Subcutaneous abdominal adipose tissue (tissue), 5 donors: ENCODE results near the gene GNAS.
"Not testable (repeated sequence)": the region's sequence is repeated elsewhere in the genome, so short reads cannot be mapped to it uniquely, and the experiment has no call there.

Experiments
- H3K27ac ChIP-seq: one replicate; pipeline ENCODE4 v1.7.0; 2013; ENCODE audit warnings: low read depth, mild to moderate bottlenecking, inconsistent platforms, low read length, moderate library complexity
- H3K27me3 ChIP-seq, 5 donors: one replicate each; pipeline ENCODE4 v1.7.0; 2013; ENCODE audit warnings: low read length in 5 of 5, inconsistent platforms in 1 of 5; ENCODE audit not compliant: control insufficient read depth in 5 of 5, insufficient read depth in 4 of 5
- H3K36me3 ChIP-seq, 5 donors: one replicate each; pipeline ENCODE4 v1.7.0; 2013; ENCODE audit warnings: low read length in 5 of 5; ENCODE audit not compliant: control insufficient read depth in 5 of 5, insufficient read depth in 5 of 5
- H3K4me1 ChIP-seq, 5 donors: one replicate each; pipeline ENCODE4 v1.7.0; 2013; ENCODE audit warnings: low read length in 5 of 5, mild to moderate bottlenecking in 3 of 5, moderate library complexity in 1 of 5; ENCODE audit not compliant: control insufficient read depth in 5 of 5, insufficient read depth in 5 of 5
- H3K4me3 ChIP-seq, 5 donors: one replicate each; pipeline ENCODE4 v1.7.0; 2013; ENCODE audit warnings: low read length in 5 of 5, low read depth in 1 of 5
- H3K9ac ChIP-seq, 5 donors: one replicate each; pipeline ENCODE4 v1.7.0; 2013; ENCODE audit warnings: low read length in 5 of 5, mild to moderate bottlenecking in 4 of 5, moderate library complexity in 3 of 5
- H3K9me3 ChIP-seq, 5 donors: one replicate each; pipeline ENCODE4 v1.7.0; 2013; ENCODE audit warnings: low read length in 5 of 5; ENCODE audit not compliant: control insufficient read depth in 5 of 5
- donor health status: healthy.
- donor health status: healthy.
- donor health status: healthy.
- donor health status: healthy.
- donor health status: healthy.

The GNAS gene

GRCh38 chr20:58816051-58816450 is 36.5 kb upstream of the GNAS start:
- Histone ChIP-seq H3K27me3 (peaks cover 3 to 19% (median 9%) of the 10 kb centered on the region in 5 donors), H3K9me3 (peaks cover 0 to 2% (median 0%) of the 10 kb centered on the region in 5 donors), H3K4me3 (no peak overlapping the region), H3K27ac (no peak overlapping the region), H3K36me3 (no peaks in the 10 kb centered on the region), H3K9ac (no peak overlapping the region), H3K4me1 (no peaks in the 10 kb centered on the region)

GRCh38 chr20:58816957-58817651 is 35.4 kb upstream of the GNAS start:
- H3K36me3 ChIP-seq, result no peaks in the 10 kb centered on the region
- H3K4me1 ChIP-seq, result no peaks in the 10 kb centered on the region
- H3K27ac ChIP-seq, result no peak overlapping the region
- H3K4me3 ChIP-seq, result no peak overlapping the region
- peaks cover 3 to 16% (median 5%) of the 10 kb centered on the region in 5 donors for H3K27me3 ChIP-seq
- no peak overlapping the region for H3K9ac ChIP-seq
- H3K9me3 ChIP-seq, result peaks cover 0 to 2% (median 0%) of the 10 kb centered on the region in 5 donors

GRCh38 chr20:58817748-58818147 is 34.8 kb upstream of the GNAS start:
- Histone ChIP-seq H3K4me1 (no peaks in the 10 kb centered on the region), H3K4me3 (no peak overlapping the region), H3K27ac (no peak overlapping the region), H3K27me3 (peaks cover 0 to 13% (median 3%) of the 10 kb centered on the region in 5 donors), H3K36me3 (no peaks in the 10 kb centered on the region), H3K9ac (no peak overlapping the region), H3K9me3 (no peaks in the 10 kb centered on the region)

GRCh38 chr20:58818586-58819285 is 33.8 kb upstream of the GNAS start:
- Histone ChIP-seq H3K27ac (no peak overlapping the region), H3K36me3 (no peaks in the 10 kb centered on the region), H3K9me3 (no peaks in the 10 kb centered on the region), H3K4me3 (no peak overlapping the region), H3K9ac (no peak overlapping the region), H3K27me3 (peaks cover 0 to 8% (median 3%) of the 10 kb centered on the region in 5 donors), H3K4me1 (no peaks in the 10 kb centered on the region)

- no peaks in the 10 kb centered on the region for H3K4me1 ChIP-seq
- H3K36me3 ChIP-seq, result no peaks in the 10 kb centered on the region
- H3K27me3 ChIP-seq, result peaks cover 0 to 8% (median 3%) of the 10 kb centered on the region in 5 donors
- no peak overlapping the region for H3K9ac ChIP-seq
- H3K4me3 ChIP-seq, result no peak overlapping the region
- H3K9me3 ChIP-seq, result no peaks in the 10 kb centered on the region
- no peak overlapping the region for H3K27ac ChIP-seq
These were observed 32.6 kb upstream of the GNAS start for GRCh38 chr20:58819921-58820320.

GRCh38 chr20:58820515-58820914 is 32.0 kb upstream of the GNAS start:
- H3K9me3 ChIP-seq, H3K4me1 ChIP-seq, H3K27me3 ChIP-seq, H3K9ac ChIP-seq, H3K4me3 ChIP-seq, H3K36me3 ChIP-seq, H3K27ac ChIP-seq: not testable (repeated sequence)

GRCh38 chr20:58822149-58822548 is 30.4 kb upstream of the GNAS start:
- no peak overlapping the region for H3K27ac ChIP-seq
- no peaks in the 10 kb centered on the region for H3K9me3 ChIP-seq
- H3K36me3 ChIP-seq, result no peaks in the 10 kb centered on the region
- H3K9ac ChIP-seq, result no peak overlapping the region
- H3K27me3 ChIP-seq, result peaks cover 0 to 3% (median 0%) of the 10 kb centered on the region in 5 donors
- H3K4me3 ChIP-seq, result no peak overlapping the region
- H3K4me1 ChIP-seq, result no peaks in the 10 kb centered on the region

- Histone ChIP-seq H3K4me1 (no peaks in the 10 kb centered on the region), H3K9me3 (no peaks in the 10 kb centered on the region), H3K27me3 (peaks cover 0 to 4% (median 0%) of the 10 kb centered on the region in 5 donors), H3K27ac (no peak overlapping the region), H3K4me3 (no peak overlapping the region), H3K36me3 (no peaks in the 10 kb centered on the region), H3K9ac (no peak overlapping the region)
These were observed 29.5 kb upstream of the GNAS start for GRCh38 chr20:58822748-58823730.

- no peak overlapping the region for H3K4me3 ChIP-seq
- H3K36me3 ChIP-seq, result no peaks in the 10 kb centered on the region
- H3K9me3 ChIP-seq, result no peaks in the 10 kb centered on the region
- peaks cover 0 to 8% (median 5%) of the 10 kb centered on the region in 5 donors for H3K4me1 ChIP-seq
- H3K27ac ChIP-seq, result no peak overlapping the region
- peaks cover 0 to 4% (median 0%) of the 10 kb centered on the region in 5 donors for H3K27me3 ChIP-seq
- no peak overlapping the region for H3K9ac ChIP-seq
These were observed 27.7 kb upstream of the GNAS start for GRCh38 chr20:58824843-58825242.
